Activated naive CD8-positive, alpha-beta T cell (primary cell): ENCODE results near the gene GADD45A.
"Not testable (repeated sequence)": the region's sequence is repeated elsewhere in the genome, so short reads cannot be mapped to it uniquely, and the experiment has no call there.

ENCODE experiments used
- H3K27ac Mint-ChIP-seq: one replicate; pipeline ENCODE4 v1.8.0; 2021; ENCODE audit warnings: mixed read lengths
- H3K27me3 Mint-ChIP-seq: one replicate; pipeline ENCODE4 v1.8.0; 2021; ENCODE audit warnings: mixed read lengths
- H3K36me3 Mint-ChIP-seq: one replicate; pipeline ENCODE4 v1.8.0; 2021; ENCODE audit warnings: mixed read lengths
- H3K4me1 Mint-ChIP-seq: one replicate; pipeline ENCODE4 v1.8.0; 2021; ENCODE audit warnings: low read depth, mixed read lengths
- H3K4me3 Mint-ChIP-seq: one replicate; pipeline ENCODE4 v1.8.0; 2021; ENCODE audit warnings: mild to moderate bottlenecking, mixed read lengths
- H3K9me3 Mint-ChIP-seq: one replicate; pipeline ENCODE4 v1.8.0; 2021; ENCODE audit warnings: low read depth, mixed read lengths

The GADD45A gene

GRCh38 chr1:67655581-67655980, 29.4 kb upstream of the GADD45A start:
- Mint-ChIP-seq H3K36me3 (no peaks in the 10 kb centered on the region), H3K9me3 (no peaks in the 10 kb centered on the region), H3K4me1 (no peaks in the 10 kb centered on the region), H3K27ac (no peak overlapping the region), H3K4me3 (no peak overlapping the region), H3K27me3 (peaks cover 8% of the 10 kb centered on the region)

GRCh38 chr1:67657152-67657551, 27.8 kb upstream of the GADD45A start:
- H3K4me1 Mint-ChIP-seq, H3K27ac Mint-ChIP-seq, H3K4me3 Mint-ChIP-seq, H3K9me3 Mint-ChIP-seq, H3K36me3 Mint-ChIP-seq: not testable (repeated sequence)
- H3K27me3 Mint-ChIP-seq = peaks cover 10% of the 10 kb centered on the region

GRCh38 chr1:67659229-67659628, 25.8 kb upstream of the GADD45A start:
- no peaks in the 10 kb centered on the region for H3K36me3 Mint-ChIP-seq
- no peak overlapping the region for H3K4me3 Mint-ChIP-seq
- H3K27ac Mint-ChIP-seq = no peak overlapping the region
- H3K27me3 Mint-ChIP-seq = peaks cover 10% of the 10 kb centered on the region
- H3K4me1 Mint-ChIP-seq = no peaks in the 10 kb centered on the region
- no peaks in the 10 kb centered on the region for H3K9me3 Mint-ChIP-seq

- no peak overlapping the region for H3K4me3 Mint-ChIP-seq
- no peaks in the 10 kb centered on the region for H3K36me3 Mint-ChIP-seq
- no peaks in the 10 kb centered on the region for H3K9me3 Mint-ChIP-seq
- H3K27me3 Mint-ChIP-seq = peaks cover 9% of the 10 kb centered on the region
- H3K4me1 Mint-ChIP-seq = no peaks in the 10 kb centered on the region
- no peak overlapping the region for H3K27ac Mint-ChIP-seq
Measured at GRCh38 chr1:67662884-67663283, 22.1 kb upstream of the GADD45A start.

- Mint-ChIP-seq H3K9me3 (no peaks in the 10 kb centered on the region), H3K4me3 (no peak overlapping the region), H3K4me1 (no peaks in the 10 kb centered on the region), H3K27me3 (peaks cover 8% of the 10 kb centered on the region), H3K36me3 (no peaks in the 10 kb centered on the region), H3K27ac (no peak overlapping the region)
Measured at GRCh38 chr1:67664048-67664447, 21.0 kb upstream of the GADD45A start.

- not testable (repeated sequence) for H3K27ac Mint-ChIP-seq, H3K4me3 Mint-ChIP-seq, H3K27me3 Mint-ChIP-seq, H3K9me3 Mint-ChIP-seq, H3K4me1 Mint-ChIP-seq, H3K36me3 Mint-ChIP-seq
Measured at GRCh38 chr1:67665307-67665706, 19.7 kb upstream of the GADD45A start.

GRCh38 chr1:67666636-67667035, 18.4 kb upstream of the GADD45A start:
- Mint-ChIP-seq H3K9me3 (no peaks in the 10 kb centered on the region), H3K27ac (no peak overlapping the region), H3K4me1 (no peaks in the 10 kb centered on the region), H3K27me3 (peaks cover 5% of the 10 kb centered on the region), H3K4me3 (no peak overlapping the region), H3K36me3 (no peaks in the 10 kb centered on the region)

- H3K9me3 Mint-ChIP-seq = no peaks in the 10 kb centered on the region
- H3K27me3 Mint-ChIP-seq = peaks cover 8% of the 10 kb centered on the region
- peaks cover 6% of the 10 kb centered on the region for H3K4me1 Mint-ChIP-seq
- no peak overlapping the region for H3K4me3 Mint-ChIP-seq
- H3K27ac Mint-ChIP-seq = no peak overlapping the region
- no peaks in the 10 kb centered on the region for H3K36me3 Mint-ChIP-seq
Measured at GRCh38 chr1:67668660-67669059, 16.3 kb upstream of the GADD45A start.

GRCh38 chr1:67672260-67672803, 12.7 kb upstream of the GADD45A start:
- Mint-ChIP-seq H3K4me3 (no peak overlapping the region), H3K27ac (no peak overlapping the region), H3K36me3 (no peaks in the 10 kb centered on the region), H3K9me3 (no peaks in the 10 kb centered on the region), H3K27me3 (peaks cover 8% of the 10 kb centered on the region), H3K4me1 (peaks cover 25% of the 10 kb centered on the region)

- H3K27me3 Mint-ChIP-seq = peaks cover 7% of the 10 kb centered on the region
- no peaks in the 10 kb centered on the region for H3K36me3 Mint-ChIP-seq
- H3K27ac Mint-ChIP-seq = no peak overlapping the region
- peaks cover 25% of the 10 kb centered on the region for H3K4me1 Mint-ChIP-seq
- no peak overlapping the region for H3K4me3 Mint-ChIP-seq
- H3K9me3 Mint-ChIP-seq = no peaks in the 10 kb centered on the region
Measured at GRCh38 chr1:67673468-67674201, 11.4 kb upstream of the GADD45A start.

- Mint-ChIP-seq H3K4me1 (peaks cover 25% of the 10 kb centered on the region), H3K4me3 (peak overlapping the region; percentile 56), H3K9me3 (no peaks in the 10 kb centered on the region), H3K27ac (peak overlapping the region; percentile 2), H3K27me3 (peaks cover 7% of the 10 kb centered on the region), H3K36me3 (no peaks in the 10 kb centered on the region)
Measured at GRCh38 chr1:67674260-67675011, 10.6 kb upstream of the GADD45A start.

GRCh38 chr1:67675800-67676199, 9.2 kb upstream of the GADD45A start:
- no peak overlapping the region for H3K27ac Mint-ChIP-seq
- H3K4me1 Mint-ChIP-seq = peaks cover 25% of the 10 kb centered on the region
- peaks cover 4% of the 10 kb centered on the region for H3K27me3 Mint-ChIP-seq
- H3K9me3 Mint-ChIP-seq = no peaks in the 10 kb centered on the region
- H3K4me3 Mint-ChIP-seq = no peak overlapping the region
- no peaks in the 10 kb centered on the region for H3K36me3 Mint-ChIP-seq

GRCh38 chr1:67676287-67676686, 8.7 kb upstream of the GADD45A start:
- Mint-ChIP-seq H3K36me3 (no peaks in the 10 kb centered on the region), H3K27me3 (peaks cover 3% of the 10 kb centered on the region), H3K27ac (no peak overlapping the region)

GRCh38 chr1:67676946-67677345, 8.1 kb upstream of the GADD45A start:
- no peak overlapping the region for H3K4me3 Mint-ChIP-seq
- no peaks in the 10 kb centered on the region for H3K36me3 Mint-ChIP-seq
- H3K27me3 Mint-ChIP-seq = peaks cover 3% of the 10 kb centered on the region
- no peak overlapping the region for H3K27ac Mint-ChIP-seq
- H3K9me3 Mint-ChIP-seq = no peaks in the 10 kb centered on the region
- H3K4me1 Mint-ChIP-seq = peaks cover 25% of the 10 kb centered on the region

More at GRCh38 chr1:67676287-67676686, 8.7 kb upstream of the GADD45A start:
- peaks cover 25% of the 10 kb centered on the region for H3K4me1 Mint-ChIP-seq
- H3K4me3 Mint-ChIP-seq = no peak overlapping the region
- no peaks in the 10 kb centered on the region for H3K9me3 Mint-ChIP-seq

- no peaks in the 10 kb centered on the region for H3K27me3 Mint-ChIP-seq
- no peaks in the 10 kb centered on the region for H3K36me3 Mint-ChIP-seq
- H3K9me3 Mint-ChIP-seq = no peaks in the 10 kb centered on the region
- peaks cover 27% of the 10 kb centered on the region for H3K4me1 Mint-ChIP-seq
- no peak overlapping the region for H3K4me3 Mint-ChIP-seq
- no peak overlapping the region for H3K27ac Mint-ChIP-seq
Measured at GRCh38 chr1:67677408-67677807, 7.6 kb upstream of the GADD45A start.
